ENCODE results near the gene FBXO17. TPM values are rescaled to one million over a fixed set of nuclear protein-coding genes. Genes with fewer than 3 reads are reported as not detected.

FBXO17 gene
- total and polyA plus RNA-seq, 4 donors: 8.3 to 33.0 (median 24.8) TPM

GRCh38 chr19:38929929-38930775, 45.4 kb downstream of the FBXO17 start, which contains the start of gene SARS2:
Gene SARS2, minus strand, starts transcription at chr19:38930763. Its CDS starts 27 bp downstream, at chr19:38930736.
- Histone ChIP-seq H3K4me1 (ENCODE audit: control insufficient read depth in 1 of 2, insufficient read depth in 2 of 2, low read length in 2 of 2) (no peaks in the 10 kb centered on the region), H3K27ac (ENCODE audit: low read depth in 1 of 2, low read length in 2 of 2) (peak within 1 kb of the TSS in 1 of 2 donors; percentile 69), H3K4me3 (ENCODE audit: low read length in 2 of 2) (peak within 1 kb of the TSS; percentile 58 to 92), H3K36me3 (ENCODE audit: control insufficient read depth in 1 of 2, insufficient read depth in 2 of 2, low read length in 1 of 2) (no peaks in the 10 kb centered on the region), H3K27me3 (ENCODE audit: control insufficient read depth in 1 of 2, insufficient read depth in 2 of 2, low read length in 1 of 2) (no peaks in the 10 kb centered on the region), H3K9me3 (ENCODE audit: control insufficient read depth, low read length) (no peaks in the 10 kb centered on the region)
- intact Hi-C loops (cut with DNase I): loop anchor here (1.0 to 10.0 kb wide), 4 partner anchors 29 to 386 kb away; no protein-coding TSS in a partner anchor
- ATAC-seq (ENCODE audit: low FRiP score) (peak; percentile 97), DNase-seq (peak; percentile 94 to 97)
- 3 to 5% methylated on average over 43 to 49 of the region's 49 CpGs for WGBS, 2 donors

DNA sequence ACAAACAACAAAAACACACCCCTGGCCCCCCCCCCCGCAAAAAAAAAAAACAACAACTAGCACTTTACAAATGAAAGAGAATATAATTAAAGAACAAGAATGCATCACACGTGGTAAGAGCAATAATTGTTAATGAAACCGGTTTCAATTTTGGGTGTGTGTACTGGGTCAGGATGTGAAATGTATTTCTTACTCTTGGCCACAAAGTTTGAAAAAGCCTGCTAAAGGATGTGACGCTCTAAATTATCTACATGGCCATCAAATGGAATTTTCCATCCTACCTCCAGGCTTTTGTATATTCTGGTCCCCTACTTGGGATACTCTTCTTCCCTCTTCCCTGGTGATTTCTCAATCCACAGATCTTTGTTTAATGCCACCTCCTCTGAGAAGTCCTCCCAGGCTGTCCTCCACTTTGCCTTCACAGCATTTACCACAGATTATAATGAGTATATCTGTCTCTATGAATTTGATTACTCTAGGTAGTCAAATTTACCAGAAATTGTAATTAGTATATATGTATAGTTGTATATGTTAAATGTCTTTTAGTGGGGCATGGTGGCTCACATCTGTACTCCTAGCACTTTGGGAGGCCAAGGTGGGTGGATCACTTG, 47.0 kb downstream of the FBXO17 start:
- no peak for ATAC-seq (ENCODE audit: low FRiP score)
- Histone ChIP-seq H3K27me3 (ENCODE audit: control insufficient read depth in 1 of 2, insufficient read depth in 2 of 2, low read length in 1 of 2) (no peaks in the 10 kb centered on the region), H3K9me3 (ENCODE audit: control insufficient read depth, low read length) (no peaks in the 10 kb centered on the region), H3K36me3 (ENCODE audit: control insufficient read depth in 1 of 2, insufficient read depth in 2 of 2, low read length in 1 of 2) (peaks cover 0 to 2% of the 10 kb centered on the region in 2 donors), H3K4me3 (ENCODE audit: low read length in 2 of 2) (no peak overlapping the region), H3K4me1 (ENCODE audit: control insufficient read depth in 1 of 2, insufficient read depth in 2 of 2, low read length in 2 of 2) (no peaks in the 10 kb centered on the region), H3K27ac (ENCODE audit: low read depth in 1 of 2, low read length in 2 of 2) (no peak overlapping the region)
- no peak for DNase-seq
- intact Hi-C loops (cut with DNase I): loop anchor here (2.0 to 10.0 kb wide), 2 partner anchors 28 to 294 kb away; no protein-coding TSS in a partner anchor
- 87 to 88% methylated on average over 4 of the region's 4 CpGs for WGBS, 2 donors

GRCh38 chr19:38924388-38924787, 51.2 kb downstream of the FBXO17 start:
- WGBS, 2 donors: 95% methylated on average over 7 of the region's 7 CpGs
- Histone ChIP-seq H3K9me3 (ENCODE audit: control insufficient read depth, low read length) (no peaks in the 10 kb centered on the region), H3K36me3 (ENCODE audit: control insufficient read depth in 1 of 2, insufficient read depth in 2 of 2, low read length in 1 of 2) (peaks cover 0 to 2% of the 10 kb centered on the region in 2 donors), H3K27me3 (ENCODE audit: control insufficient read depth in 1 of 2, insufficient read depth in 2 of 2, low read length in 1 of 2) (no peaks in the 10 kb centered on the region), H3K27ac (ENCODE audit: low read depth in 1 of 2, low read length in 2 of 2) (no peak overlapping the region), H3K4me1 (ENCODE audit: control insufficient read depth in 1 of 2, insufficient read depth in 2 of 2, low read length in 2 of 2) (no peaks in the 10 kb centered on the region), H3K4me3 (ENCODE audit: low read length in 2 of 2) (no peak overlapping the region)
- intact Hi-C loops (cut with DNase I): loop anchor here in 1 of 2 donors (10.0 kb wide), 1 partner anchor 290 kb away; no protein-coding TSS in a partner anchor
- ATAC-seq (ENCODE audit: low FRiP score) (no peak), DNase-seq (peak in 1 of 2 donors; percentile 31)

GRCh38 chr19:38922482-38922881, 53.1 kb downstream of the FBXO17 start:
- Histone ChIP-seq H3K27me3 (ENCODE audit: control insufficient read depth in 1 of 2, insufficient read depth in 2 of 2, low read length in 1 of 2) (no peaks in the 10 kb centered on the region), H3K27ac (ENCODE audit: low read depth in 1 of 2, low read length in 2 of 2) (no peak overlapping the region), H3K4me1 (ENCODE audit: control insufficient read depth in 1 of 2, insufficient read depth in 2 of 2, low read length in 2 of 2) (no peaks in the 10 kb centered on the region), H3K4me3 (ENCODE audit: low read length in 2 of 2) (no peak overlapping the region), H3K36me3 (ENCODE audit: control insufficient read depth in 1 of 2, insufficient read depth in 2 of 2, low read length in 1 of 2) (peaks cover 0 to 2% of the 10 kb centered on the region in 2 donors), H3K9me3 (ENCODE audit: control insufficient read depth, low read length) (no peaks in the 10 kb centered on the region)
- 92 to 94% methylated on average over 5 of the region's 5 CpGs for WGBS, 2 donors
- intact Hi-C loops (cut with DNase I): loop anchor here in 1 of 2 donors (10.0 kb wide), 1 partner anchor 288 kb away; no protein-coding TSS in a partner anchor
- peak in 1 of 2 donors; percentile 19 for DNase-seq
- ATAC-seq (ENCODE audit: low FRiP score): no peak

DNA sequence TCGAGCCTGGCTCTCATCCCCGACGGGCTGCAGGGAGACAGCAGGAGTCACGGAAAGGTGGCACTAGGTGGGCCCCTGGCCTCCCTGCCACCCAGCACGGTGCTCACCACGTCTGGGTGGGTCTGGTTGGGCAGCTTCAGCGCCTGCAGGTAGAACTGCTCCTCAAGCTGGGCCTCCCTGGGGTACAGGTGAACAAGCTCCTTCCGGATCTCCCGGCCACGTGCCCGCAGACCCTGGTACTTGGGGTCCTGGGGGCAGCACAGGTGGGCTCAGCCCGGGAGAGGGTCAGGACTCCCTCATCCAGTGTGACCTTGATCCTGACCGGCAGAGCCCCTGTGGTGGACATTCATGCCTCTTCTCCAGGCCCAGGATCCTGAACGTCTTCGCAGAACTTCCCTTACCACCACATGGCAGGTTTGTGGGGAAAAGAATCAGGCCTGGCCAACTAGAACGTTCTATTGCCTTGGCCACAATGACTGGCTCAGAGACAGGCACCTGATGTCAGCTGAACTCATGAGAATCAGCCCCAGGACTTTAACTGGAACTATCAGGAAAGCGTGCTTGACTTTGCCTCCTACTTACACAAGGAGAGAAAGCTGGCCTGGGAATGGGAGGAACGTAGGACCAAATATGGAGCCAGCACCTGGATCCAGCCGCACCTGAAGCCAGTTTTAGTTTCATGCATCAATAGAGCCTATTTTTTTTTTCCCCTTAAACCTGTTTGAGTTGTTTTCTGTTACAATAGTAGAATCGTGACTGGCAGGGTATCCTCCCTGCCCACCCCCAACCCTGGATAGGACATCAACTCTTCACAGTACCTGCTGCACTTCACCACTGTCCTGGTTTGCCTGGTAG, 53.9 kb downstream of the FBXO17 start:
- Histone ChIP-seq H3K4me1 (ENCODE audit: control insufficient read depth in 1 of 2, insufficient read depth in 2 of 2, low read length in 2 of 2) (no peaks in the 10 kb centered on the region), H3K36me3 (ENCODE audit: control insufficient read depth in 1 of 2, insufficient read depth in 2 of 2, low read length in 1 of 2) (peaks cover 0 to 2% of the 10 kb centered on the region in 2 donors), H3K9me3 (ENCODE audit: control insufficient read depth, low read length) (no peaks in the 10 kb centered on the region), H3K4me3 (ENCODE audit: low read length in 2 of 2) (no peak overlapping the region), H3K27me3 (ENCODE audit: control insufficient read depth in 1 of 2, insufficient read depth in 2 of 2, low read length in 1 of 2) (no peaks in the 10 kb centered on the region), H3K27ac (ENCODE audit: low read depth in 1 of 2, low read length in 2 of 2) (no peak overlapping the region)
- DNase-seq (peak in 1 of 2 donors; percentile 62), ATAC-seq (ENCODE audit: low FRiP score) (no peak)
- intact Hi-C loops (cut with DNase I): loop anchor here in 1 of 2 donors (10.0 kb wide), 1 partner anchor 287 kb away; no protein-coding TSS in a partner anchor
- 93 to 94% methylated on average over 20 of the region's 20 CpGs for WGBS, 2 donors

- no peak overlapping the region for H3K4me3 ChIP-seq (ENCODE audit: low read length in 2 of 2)
- ATAC-seq (ENCODE audit: low FRiP score) (no peak), DNase-seq (no peak)
- intact Hi-C loops (cut with DNase I): loop anchor here in 1 of 2 donors (10.0 kb wide), 1 partner anchor 286 kb away; no protein-coding TSS in a partner anchor
- H3K36me3 ChIP-seq (ENCODE audit: control insufficient read depth in 1 of 2, insufficient read depth in 2 of 2, low read length in 1 of 2): peaks cover 0 to 2% of the 10 kb centered on the region in 2 donors
- H3K27ac ChIP-seq (ENCODE audit: low read depth in 1 of 2, low read length in 2 of 2): no peak overlapping the region
- no peaks in the 10 kb centered on the region for H3K4me1 ChIP-seq (ENCODE audit: control insufficient read depth in 1 of 2, insufficient read depth in 2 of 2, low read length in 2 of 2)
- no peaks in the 10 kb centered on the region for H3K27me3 ChIP-seq (ENCODE audit: control insufficient read depth in 1 of 2, insufficient read depth in 2 of 2, low read length in 1 of 2)
- H3K9me3 ChIP-seq (ENCODE audit: control insufficient read depth, low read length): no peaks in the 10 kb centered on the region
- 79 to 81% methylated on average over 14 of the region's 14 CpGs for WGBS, 2 donors
These were observed 54.7 kb downstream of the FBXO17 start for GRCh38 chr19:38920602-38921419.

DNA sequence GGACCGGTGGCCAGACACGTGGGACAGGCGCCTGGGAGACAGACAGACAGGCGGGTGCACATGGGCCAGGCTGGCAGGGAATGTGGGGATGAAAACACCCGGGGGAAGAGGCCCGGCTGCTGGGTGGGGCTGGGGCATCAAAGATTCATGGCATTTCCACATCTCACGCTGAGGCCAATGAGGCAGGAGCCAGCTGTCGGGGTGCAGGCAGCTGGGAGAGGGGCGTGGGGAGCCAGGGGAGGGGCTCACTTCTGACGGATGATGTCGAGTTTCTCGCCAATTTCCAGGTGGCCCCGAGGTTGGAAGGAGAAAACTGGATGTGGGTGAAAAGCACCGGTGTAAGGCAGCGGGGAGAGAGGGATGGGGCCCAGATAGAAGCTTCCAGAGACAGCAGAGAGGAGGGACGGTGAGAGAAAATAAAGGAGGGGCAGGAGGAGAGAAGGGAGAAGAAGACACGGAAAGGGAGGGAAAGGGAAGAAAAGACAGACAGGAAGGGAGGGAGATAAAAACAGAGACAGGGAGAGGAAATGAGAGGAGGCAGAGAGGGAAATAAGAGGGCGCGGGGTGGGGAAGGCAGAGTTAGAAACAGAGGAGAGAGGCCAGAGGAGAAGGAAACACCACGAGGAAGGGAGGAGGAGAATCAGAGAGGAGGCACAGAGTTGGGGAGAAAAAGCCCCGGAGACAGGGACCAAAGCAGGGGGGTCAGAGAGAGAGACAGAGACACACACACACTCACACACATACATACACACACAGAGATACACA, 55.5 kb downstream of the FBXO17 start:
- Histone ChIP-seq H3K9me3 (ENCODE audit: control insufficient read depth, low read length) (no peaks in the 10 kb centered on the region), H3K27ac (ENCODE audit: low read depth in 1 of 2, low read length in 2 of 2) (no peak overlapping the region), H3K36me3 (ENCODE audit: control insufficient read depth in 1 of 2, insufficient read depth in 2 of 2, low read length in 1 of 2) (peaks cover 0 to 2% of the 10 kb centered on the region in 2 donors), H3K27me3 (ENCODE audit: control insufficient read depth in 1 of 2, insufficient read depth in 2 of 2, low read length in 1 of 2) (no peaks in the 10 kb centered on the region), H3K4me1 (ENCODE audit: control insufficient read depth in 1 of 2, insufficient read depth in 2 of 2, low read length in 2 of 2) (no peaks in the 10 kb centered on the region), H3K4me3 (ENCODE audit: low read length in 2 of 2) (no peak overlapping the region)
- ATAC-seq (ENCODE audit: low FRiP score) (no peak), DNase-seq (peak in 1 of 2 donors; percentile 71)
- 76 to 78% methylated on average over 21 of the region's 21 CpGs for WGBS, 2 donors
- intact Hi-C loops (cut with DNase I): loop anchor here in 1 of 2 donors (10.0 kb wide), 1 partner anchor 285 kb away; no protein-coding TSS in a partner anchor

Data from aorta (tissue), 5 donors.